GM18498 (cell line): ENCODE data around the gene TMEM145.
"Not testable (repeated sequence)": the region's sequence is repeated elsewhere in the genome, so short reads cannot be mapped to it uniquely, and the experiment has no call there.

Experiments
- ATAC-seq: cut with Tn5 transposase; IDR thresholded peaks from one replicate; pipeline ENCODE4 v1.9.1; 2021; ENCODE audit warnings: mild to moderate bottlenecking, moderate library complexity; ENCODE audit not compliant: unreplicated experiment

The TMEM145 gene

GRCh38 chr19:42333975-42334696, 21.0 kb downstream of the TMEM145 start:
- ATAC-seq, result no peak

- no peak for ATAC-seq
Observed at GRCh38 chr19:42334697-42335373, 21.7 kb downstream of the TMEM145 start.

GRCh38 chr19:42335374-42335936, 22.3 kb downstream of the TMEM145 start:
- ATAC-seq, result no peak

- no peak for ATAC-seq
Observed at GRCh38 chr19:42335971-42336370, 22.9 kb downstream of the TMEM145 start.

- ATAC-seq, result not testable (repeated sequence)
Observed at GRCh38 chr19:42339126-42339860, 26.2 kb downstream of the TMEM145 start.

- not testable (repeated sequence) for ATAC-seq
Observed at GRCh38 chr19:42339922-42340321, 26.8 kb downstream of the TMEM145 start.

GRCh38 chr19:42343344-42344110, 30.4 kb downstream of the TMEM145 start:
- ATAC-seq, result no peak

GRCh38 chr19:42344336-42344893, 31.3 kb downstream of the TMEM145 start:
- no peak for ATAC-seq

GRCh38 chr19:42345191-42345812, 32.2 kb downstream of the TMEM145 start:
- ATAC-seq, result no peak

- no peak for ATAC-seq
Observed at GRCh38 chr19:42348211-42348610, 35.1 kb downstream of the TMEM145 start.

GRCh38 chr19:42349378-42350107, 36.4 kb downstream of the TMEM145 start:
- ATAC-seq, result no peak

- ATAC-seq, result no peak
Observed at GRCh38 chr19:42350417-42350816, 37.3 kb downstream of the TMEM145 start.

- ATAC-seq, result no peak
Observed at GRCh38 chr19:42351079-42351735, 38.1 kb downstream of the TMEM145 start.

GRCh38 chr19:42352301-42353259, 39.5 kb downstream of the TMEM145 start:
- no peak for ATAC-seq

- no peak for ATAC-seq
Observed at GRCh38 chr19:42353341-42354015, 40.4 kb downstream of the TMEM145 start.

GRCh38 chr19:42355896-42356295, 42.8 kb downstream of the TMEM145 start:
- no peak for ATAC-seq

GRCh38 chr19:42356686-42357085, 43.6 kb downstream of the TMEM145 start:
- no peak for ATAC-seq
